ENCODE data around the gene CAMK2N1.

The CAMK2N1 gene

DNA sequence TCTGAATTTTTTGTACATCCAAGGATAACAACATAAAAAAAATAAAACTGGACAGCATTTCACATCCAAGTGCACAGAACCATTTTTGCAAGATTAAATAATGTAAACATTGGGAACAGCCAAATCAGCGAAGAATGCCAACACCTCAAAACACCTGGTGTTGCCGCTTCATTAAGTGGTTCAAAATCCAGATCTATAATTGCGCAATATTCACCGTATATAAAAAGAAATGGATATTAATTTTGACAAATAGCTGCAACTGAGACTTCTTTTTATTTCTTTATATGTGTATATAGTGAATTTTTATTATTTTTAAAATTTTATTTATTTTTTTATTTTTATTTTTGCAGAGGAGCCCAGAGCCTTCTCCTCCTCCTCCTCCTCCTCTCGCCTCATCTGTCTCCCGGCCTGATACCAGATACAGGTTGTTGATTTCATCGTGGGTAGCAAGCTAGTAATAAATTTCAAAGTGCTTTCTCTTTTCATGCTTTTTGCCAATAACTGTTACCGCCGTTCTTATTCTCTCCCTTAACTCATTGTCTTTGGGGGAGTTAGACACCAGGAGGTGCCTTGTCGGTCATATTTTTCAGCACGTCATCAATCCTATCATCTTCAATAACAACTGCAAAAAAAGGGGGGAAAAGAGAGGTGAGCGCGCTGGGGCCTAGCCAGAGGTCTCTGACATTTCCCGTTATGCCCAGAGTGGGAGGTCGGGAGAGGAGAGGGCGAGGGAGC, 2.7 kb downstream of the CAMK2N1 start:
- Histone ChIP-seq H3K4me1 (ENCODE audit: control insufficient read depth in 1 of 2, insufficient read depth in 2 of 2, low read length in 2 of 2) (peaks cover 7 to 14% of the 10 kb centered on the region in 2 experiments), H3K27ac (ENCODE audit: low read depth, low read length) (no peak overlapping the region), H3K27me3 (ENCODE audit: insufficient read depth, low read length) (peaks cover 6% of the 10 kb centered on the region), H4K12ac (ENCODE audit: low read depth, low read length) (no peak overlapping the region), H3K79me1 (ENCODE audit: low read length) (peaks cover 16% of the 10 kb centered on the region), H2AK5ac (ENCODE audit: low read length) (no peak overlapping the region), H3K4me3 (ENCODE audit: low read depth, low read length) (peak overlapping the region; percentile 67), H3K18ac (ENCODE audit: low read length) (peak overlapping the region; percentile 65), H3K4me2 (ENCODE audit: low read length) (peak overlapping the region; percentile 65), H3K14ac (ENCODE audit: low read length) (no peak overlapping the region), H2BK5ac (ENCODE audit: low read depth, low read length, poor library complexity) (no peak overlapping the region), H3K4ac (ENCODE audit: low read depth, low read length) (peak overlapping the region; percentile 32), H3K9me3 (ENCODE audit: insufficient read depth, low read depth, low read length) (no peaks in the 10 kb centered on the region), H3K36me3 (ENCODE audit: control insufficient read depth in 1 of 2, insufficient read depth in 2 of 2, low read length in 2 of 2) (no peaks in the 10 kb centered on the region), H3K9ac (ENCODE audit: low read length) (no peak overlapping the region), H4K91ac (ENCODE audit: low read depth, low read length) (no peak overlapping the region), H3K23ac (ENCODE audit: low read length) (no peak overlapping the region), H2BK120ac (ENCODE audit: insufficient read depth, low read length, poor library complexity) (no peak overlapping the region), H3K79me2 (ENCODE audit: control insufficient read depth, insufficient read depth, low read length, poor library complexity) (peaks cover 14% of the 10 kb centered on the region), H4K8ac (ENCODE audit: low read depth, low read length) (no peak overlapping the region), H2BK12ac (ENCODE audit: low read length) (no peak overlapping the region), H2AFZ (ENCODE audit: insufficient read depth, low read length, poor library complexity) (no peak overlapping the region)
- WGBS (ENCODE audit: extremely low coverage, insufficient coverage, insufficient read length): no CpG with 5 or more reads among the region's 16 CpGs
- DNase-seq: no peak

- H4K91ac ChIP-seq (ENCODE audit: low read depth, low read length): no peak overlapping the region
- WGBS (ENCODE audit: extremely low coverage, insufficient coverage, insufficient read length): no CpG with 5 or more reads among the region's 10 CpGs
- H2AFZ ChIP-seq (ENCODE audit: insufficient read depth, low read length, poor library complexity): no peak overlapping the region
- H2AK5ac ChIP-seq (ENCODE audit: low read length): no peak overlapping the region
- no peak overlapping the region for H3K14ac ChIP-seq (ENCODE audit: low read length)
- peaks cover 4% of the 10 kb centered on the region for H3K27me3 ChIP-seq (ENCODE audit: insufficient read depth, low read length)
- H4K12ac ChIP-seq (ENCODE audit: low read depth, low read length): no peak overlapping the region
- no peak for DNase-seq
- no peak overlapping the region for H2BK12ac ChIP-seq (ENCODE audit: low read length)
- H2BK120ac ChIP-seq (ENCODE audit: insufficient read depth, low read length, poor library complexity): no peak overlapping the region
- no peak overlapping the region for H3K4me3 ChIP-seq (ENCODE audit: low read depth, low read length)
- no peak overlapping the region for H3K27ac ChIP-seq (ENCODE audit: low read depth, low read length)
- no peaks in the 10 kb centered on the region for H3K9me3 ChIP-seq (ENCODE audit: insufficient read depth, low read depth, low read length)
- H2BK5ac ChIP-seq (ENCODE audit: low read depth, low read length, poor library complexity): no peak overlapping the region
- H3K79me1 ChIP-seq (ENCODE audit: low read length): peaks cover 16% of the 10 kb centered on the region
- peaks cover 14% of the 10 kb centered on the region for H3K79me2 ChIP-seq (ENCODE audit: control insufficient read depth, insufficient read depth, low read length, poor library complexity)
- H3K4me2 ChIP-seq (ENCODE audit: low read length): no peak overlapping the region
- no peak overlapping the region for H4K8ac ChIP-seq (ENCODE audit: low read depth, low read length)
- H3K9ac ChIP-seq (ENCODE audit: low read length): no peak overlapping the region
- no peak overlapping the region for H3K23ac ChIP-seq (ENCODE audit: low read length)
- no peak overlapping the region for H3K4ac ChIP-seq (ENCODE audit: low read depth, low read length)
- H3K18ac ChIP-seq (ENCODE audit: low read length): no peak overlapping the region
- peaks cover 8 to 17% of the 10 kb centered on the region in 2 experiments for H3K4me1 ChIP-seq (ENCODE audit: control insufficient read depth in 1 of 2, insufficient read depth in 2 of 2, low read length in 2 of 2)
- H3K36me3 ChIP-seq (ENCODE audit: control insufficient read depth in 1 of 2, insufficient read depth in 2 of 2, low read length in 2 of 2): no peaks in the 10 kb centered on the region
Measured at GRCh38 chr1:20481643-20482498, 4.1 kb downstream of the CAMK2N1 start.

GRCh38 chr1:20480951-20481617, 4.9 kb downstream of the CAMK2N1 start:
- no peak for DNase-seq
- Histone ChIP-seq H2AFZ (ENCODE audit: insufficient read depth, low read length, poor library complexity) (no peak overlapping the region), H3K79me2 (ENCODE audit: control insufficient read depth, insufficient read depth, low read length, poor library complexity) (peaks cover 12% of the 10 kb centered on the region), H3K23ac (ENCODE audit: low read length) (no peak overlapping the region), H2AK5ac (ENCODE audit: low read length) (no peak overlapping the region), H3K14ac (ENCODE audit: low read length) (no peak overlapping the region), H3K36me3 (ENCODE audit: control insufficient read depth in 1 of 2, insufficient read depth in 2 of 2, low read length in 2 of 2) (no peaks in the 10 kb centered on the region), H4K91ac (ENCODE audit: low read depth, low read length) (no peak overlapping the region), H3K4me1 (ENCODE audit: control insufficient read depth in 1 of 2, insufficient read depth in 2 of 2, low read length in 2 of 2) (peaks cover 16 to 25% of the 10 kb centered on the region in 2 experiments), H2BK120ac (ENCODE audit: insufficient read depth, low read length, poor library complexity) (no peak overlapping the region), H3K4ac (ENCODE audit: low read depth, low read length) (no peak overlapping the region), H3K9ac (ENCODE audit: low read length) (no peak overlapping the region), H4K8ac (ENCODE audit: low read depth, low read length) (no peak overlapping the region), H3K27me3 (ENCODE audit: insufficient read depth, low read length) (peaks cover 2% of the 10 kb centered on the region), H3K18ac (ENCODE audit: low read length) (no peak overlapping the region), H3K4me2 (ENCODE audit: low read length) (no peak overlapping the region), H3K27ac (ENCODE audit: low read depth, low read length) (no peak overlapping the region), H3K9me3 (ENCODE audit: insufficient read depth, low read depth, low read length) (no peaks in the 10 kb centered on the region), H3K79me1 (ENCODE audit: low read length) (peaks cover 12% of the 10 kb centered on the region), H2BK12ac (ENCODE audit: low read length) (no peak overlapping the region), H4K12ac (ENCODE audit: low read depth, low read length) (no peak overlapping the region), H3K4me3 (ENCODE audit: low read depth, low read length) (no peak overlapping the region), H2BK5ac (ENCODE audit: low read depth, low read length, poor library complexity) (no peak overlapping the region)
- no CpG with 5 or more reads among the region's 7 CpGs for WGBS (ENCODE audit: extremely low coverage, insufficient coverage, insufficient read length)

- H2AFZ ChIP-seq (ENCODE audit: insufficient read depth, low read length, poor library complexity): no peak overlapping the region
- no peak overlapping the region for H2AK5ac ChIP-seq (ENCODE audit: low read length)
- H4K91ac ChIP-seq (ENCODE audit: low read depth, low read length): no peak overlapping the region
- no peak overlapping the region for H3K14ac ChIP-seq (ENCODE audit: low read length)
- H4K8ac ChIP-seq (ENCODE audit: low read depth, low read length): no peak overlapping the region
- no peak overlapping the region for H3K4me2 ChIP-seq (ENCODE audit: low read length)
- H2BK5ac ChIP-seq (ENCODE audit: low read depth, low read length, poor library complexity): no peak overlapping the region
- H3K79me1 ChIP-seq (ENCODE audit: low read length): peaks cover 9% of the 10 kb centered on the region
- no peak overlapping the region for H2BK120ac ChIP-seq (ENCODE audit: insufficient read depth, low read length, poor library complexity)
- H3K9me3 ChIP-seq (ENCODE audit: insufficient read depth, low read depth, low read length): no peaks in the 10 kb centered on the region
- peaks cover 10% of the 10 kb centered on the region for H3K79me2 ChIP-seq (ENCODE audit: control insufficient read depth, insufficient read depth, low read length, poor library complexity)
- peaks cover 2% of the 10 kb centered on the region for H3K27me3 ChIP-seq (ENCODE audit: insufficient read depth, low read length)
- H4K12ac ChIP-seq (ENCODE audit: low read depth, low read length): no peak overlapping the region
- H3K36me3 ChIP-seq (ENCODE audit: control insufficient read depth in 1 of 2, insufficient read depth in 2 of 2, low read length in 2 of 2): no peaks in the 10 kb centered on the region
- H3K9ac ChIP-seq (ENCODE audit: low read length): no peak overlapping the region
- H2BK12ac ChIP-seq (ENCODE audit: low read length): no peak overlapping the region
- no peak overlapping the region for H3K4me3 ChIP-seq (ENCODE audit: low read depth, low read length)
- no peak overlapping the region for H3K27ac ChIP-seq (ENCODE audit: low read depth, low read length)
- no peak for DNase-seq
- no CpG with 5 or more reads among the region's 10 CpGs for WGBS (ENCODE audit: extremely low coverage, insufficient coverage, insufficient read length)
- no peak overlapping the region for H3K23ac ChIP-seq (ENCODE audit: low read length)
- H3K18ac ChIP-seq (ENCODE audit: low read length): no peak overlapping the region
- H3K4me1 ChIP-seq (ENCODE audit: control insufficient read depth in 1 of 2, insufficient read depth in 2 of 2, low read length in 2 of 2): peaks cover 16 to 28% of the 10 kb centered on the region in 2 experiments
- no peak overlapping the region for H3K4ac ChIP-seq (ENCODE audit: low read depth, low read length)
Measured at GRCh38 chr1:20480243-20480944, 5.6 kb downstream of the CAMK2N1 start.

Data from trophoblast cell (in vitro differentiated cells and primary cell).